GM12865 (cell line): ENCODE results near the gene DFFA.
"Not testable (repeated sequence)": the region's sequence is repeated elsewhere in the genome, so short reads cannot be mapped to it uniquely, and the experiment has no call there.

Experiments
- DNase-seq: peaks from one replicate; pipeline ENCODE4 v3.0.0; 2010; ENCODE audit warnings: low read depth
- H3K4me3 ChIP-seq: 2 replicates; pipeline ENCODE4 v1.5.1; 2011; ENCODE audit warnings: mild to moderate bottlenecking, low read depth, low read length, control low read depth
- CTCF ChIP-seq: IDR thresholded peaks from 2 replicates; pipeline ENCODE4 v1.5.1; 2011; ENCODE audit warnings: low read length, control low read depth, low read depth, inconsistent platforms; ENCODE audit not compliant: insufficient read depth; ENCODE audit errors: missing control alignments

DFFA gene

GRCh38 chr1:10475510-10475909 lies 3.2 kb upstream of the DFFA start:
- no peak for TF ChIP-seq CTCF
- peak overlapping the region; percentile 83 for H3K4me3 ChIP-seq
- no peak for DNase-seq

GRCh38 chr1:10474613-10475507 lies 2.5 kb upstream of the DFFA start, which contains the start of gene PEX14:
TSS of gene PEX14 (plus strand) at chr1:10474950. CDS start at chr1:10474967, 17 bp downstream.
- DNase-seq, result peak; percentile 93
- peak within 1 kb of the TSS; percentile 83 for H3K4me3 ChIP-seq
- TF ChIP-seq CTCF, result no peak

DNA sequence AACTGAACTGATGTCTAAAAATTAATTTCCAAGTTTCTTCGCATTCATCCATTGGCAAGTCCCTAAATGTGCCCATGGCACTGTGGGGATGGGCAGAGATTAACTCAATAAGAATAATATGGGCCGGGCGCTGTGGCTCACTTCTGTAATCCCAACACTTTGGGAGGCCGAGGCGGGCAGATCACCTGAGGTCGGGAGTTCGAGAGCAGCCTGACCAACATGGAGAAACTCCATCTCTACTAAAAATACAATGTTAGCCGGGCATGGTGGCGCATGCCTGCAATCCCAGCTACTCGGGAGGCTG lies 1.9 kb upstream of the DFFA start:
- peak overlapping the region; percentile 83 for H3K4me3 ChIP-seq
- DNase-seq, result not testable (repeated sequence)

- peak overlapping the region; percentile 63 for H3K4me3 ChIP-seq
- DNase-seq, result peak; percentile 36
- TF ChIP-seq CTCF, result no peak
Observed at GRCh38 chr1:10473145-10473765, 926 bp upstream of the DFFA start.

DNA sequence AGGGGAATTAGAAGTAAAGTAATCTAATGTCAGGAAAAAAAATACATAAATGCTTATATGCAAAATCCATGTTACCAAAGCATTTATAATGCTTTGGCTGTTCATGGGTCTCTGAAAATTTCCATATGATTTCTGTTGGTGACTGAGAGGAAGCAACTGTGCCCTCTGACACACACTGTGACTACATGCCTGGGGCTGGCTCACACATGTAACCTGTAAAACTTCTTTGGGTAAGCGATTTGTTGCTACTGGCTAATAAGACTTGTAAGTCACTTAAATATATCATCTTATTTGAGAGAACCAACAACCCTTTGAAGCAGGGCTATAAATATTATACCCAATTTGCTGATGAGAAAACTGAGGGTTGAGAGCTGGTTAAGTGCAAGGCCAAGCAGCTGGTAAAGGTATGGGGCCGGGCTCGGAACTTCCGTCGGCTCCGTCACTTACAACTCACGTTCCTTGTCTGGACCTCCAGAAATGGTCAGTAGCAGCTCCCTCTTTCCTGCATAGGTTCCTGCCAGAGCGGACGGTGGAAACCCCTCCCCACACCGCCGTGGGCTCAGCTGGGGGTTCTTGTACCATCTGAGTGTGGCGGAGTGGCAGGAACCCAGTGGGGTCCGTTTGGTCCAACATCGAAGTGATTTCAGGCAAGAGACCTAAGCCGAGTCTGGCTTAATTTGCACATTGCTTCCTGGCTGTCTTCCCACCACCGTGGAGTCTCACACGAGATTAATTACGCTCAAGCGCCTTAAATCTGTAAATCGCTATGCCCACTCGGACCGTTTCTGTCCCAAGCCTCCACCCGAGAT lies 714 bp downstream of the DFFA start:
- peak overlapping the region; percentile 63 for H3K4me3 ChIP-seq
- no peak for TF ChIP-seq CTCF
- peak; percentile 44 for DNase-seq

- TF ChIP-seq CTCF, result no peak
- no peak overlapping the region for H3K4me3 ChIP-seq
- DNase-seq, result no peak
Observed at GRCh38 chr1:10470043-10470442, 2.3 kb downstream of the DFFA start.

DNA sequence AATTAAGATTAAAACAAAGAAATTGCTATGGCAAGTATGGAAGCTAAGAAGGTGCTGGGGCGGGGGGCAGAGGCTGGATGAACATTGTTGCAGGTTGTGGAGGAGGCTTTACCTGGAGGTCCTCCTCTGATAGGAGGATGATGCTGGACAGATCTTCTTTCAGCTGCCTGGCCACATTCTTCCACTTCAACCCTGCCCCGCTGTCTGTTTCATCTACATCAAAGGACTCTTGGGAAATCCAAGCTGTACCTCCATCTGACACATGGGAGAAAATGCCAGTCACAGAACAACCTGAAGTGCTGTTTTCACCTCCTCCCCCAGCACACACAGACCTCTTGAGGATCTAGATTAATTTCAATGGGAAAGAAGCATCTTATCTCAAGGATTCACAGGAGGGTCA lies 5.3 kb downstream of the DFFA start:
- TF ChIP-seq CTCF, result no peak
- H3K4me3 ChIP-seq, result no peak overlapping the region
- no peak for DNase-seq
